MV-4-11 (cell line): ENCODE data around the gene SYT17.
"Not testable (repeated sequence)": the region's sequence is repeated elsewhere in the genome, so short reads cannot be mapped to it uniquely, and the experiment has no call there.

ENCODE experiments used
- DNase-seq: peaks from one replicate; lab custom pipeline; 2025; lab: John Stamatoyannopoulos, UW

SYT17 gene

DNA sequence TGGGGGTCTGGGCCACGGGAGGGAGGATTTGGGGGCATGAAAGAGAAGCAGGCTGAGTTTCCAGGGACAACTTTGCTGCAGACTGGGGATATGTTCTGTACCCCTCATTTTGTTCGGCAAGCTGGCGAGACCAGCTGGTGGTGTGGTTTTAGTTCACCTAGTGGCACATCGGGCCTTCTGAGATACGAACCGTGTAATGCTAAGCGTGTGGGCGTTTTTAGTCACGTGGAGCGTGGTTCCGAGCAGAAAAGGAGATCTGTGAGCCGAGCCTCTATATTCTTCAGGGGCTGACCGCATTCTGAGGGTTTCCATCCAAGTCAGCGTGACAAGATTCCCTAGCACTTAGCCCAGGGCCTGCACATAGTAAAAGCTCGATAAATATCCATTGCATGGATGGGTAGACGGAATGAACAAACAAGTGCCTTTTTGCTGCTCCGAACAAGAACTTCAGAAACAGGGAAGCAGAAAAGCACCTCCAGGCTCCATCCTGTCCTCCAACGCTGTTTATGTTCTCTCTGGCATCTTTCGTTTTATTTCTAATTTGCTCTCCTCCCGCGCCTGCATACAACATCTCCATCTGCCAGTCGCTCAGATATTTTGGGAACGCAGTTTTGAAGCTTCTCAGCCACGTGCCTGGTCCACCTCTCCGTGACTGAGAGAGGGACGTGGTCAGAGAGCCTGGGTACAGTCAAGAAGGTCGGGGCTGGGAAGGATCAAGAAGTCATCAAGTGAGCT, 5.8 kb downstream of the SYT17 start:
- DNase-seq = no peak

DNA sequence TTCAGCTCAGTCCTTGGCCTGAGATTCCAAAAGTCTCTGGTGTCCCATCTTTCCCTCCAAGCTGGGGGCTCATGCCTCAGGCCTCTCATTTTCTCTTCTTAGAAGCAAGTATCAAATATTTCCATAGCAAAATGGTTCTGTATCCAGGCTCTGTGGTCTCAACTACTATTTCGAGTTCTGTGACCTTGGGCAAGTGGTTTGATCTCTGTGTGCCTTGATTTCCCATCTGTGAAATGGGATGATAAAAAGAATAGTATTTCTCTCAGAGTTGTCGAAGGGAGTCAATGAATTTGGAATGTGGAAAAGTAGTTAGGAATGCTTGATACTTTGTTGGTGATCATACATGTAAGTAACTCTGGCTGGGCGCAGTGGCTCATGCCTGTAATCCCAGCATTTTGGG, 6.4 kb downstream of the SYT17 start:
- no peak for DNase-seq

GRCh38 chr16:19175492-19176262, 7.6 kb downstream of the SYT17 start:
- DNase-seq = peak; percentile 59

DNA sequence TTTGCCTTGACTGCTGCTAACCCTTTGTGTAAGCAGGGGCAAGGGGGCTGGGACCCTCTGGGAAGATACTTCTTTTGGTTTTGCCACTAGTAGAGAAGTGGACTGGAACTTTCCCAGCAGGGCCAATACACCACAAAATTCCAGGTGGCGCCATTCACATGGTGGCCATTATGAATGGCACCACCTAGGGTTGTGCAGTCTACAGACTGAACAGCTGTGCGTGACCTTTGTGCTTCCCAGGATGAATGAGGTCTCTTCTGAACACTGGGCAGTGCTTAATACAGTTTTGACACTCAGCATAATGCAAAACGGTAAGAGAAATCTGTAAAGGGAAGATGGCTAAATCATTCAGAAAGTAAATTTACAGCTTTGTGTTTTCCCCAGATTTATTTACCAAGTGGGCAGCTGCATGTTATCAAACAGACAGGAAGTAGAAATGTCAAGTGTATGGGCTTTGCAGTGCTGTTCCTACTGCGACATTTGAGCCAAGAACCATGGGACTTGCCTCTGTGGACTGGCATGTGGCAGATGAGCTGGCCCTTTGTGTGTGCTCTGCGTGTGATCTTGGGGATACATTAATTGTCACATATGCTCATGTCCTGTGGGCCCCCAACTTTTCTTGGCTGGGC, 9.2 kb downstream of the SYT17 start:
- no peak for DNase-seq

DNA sequence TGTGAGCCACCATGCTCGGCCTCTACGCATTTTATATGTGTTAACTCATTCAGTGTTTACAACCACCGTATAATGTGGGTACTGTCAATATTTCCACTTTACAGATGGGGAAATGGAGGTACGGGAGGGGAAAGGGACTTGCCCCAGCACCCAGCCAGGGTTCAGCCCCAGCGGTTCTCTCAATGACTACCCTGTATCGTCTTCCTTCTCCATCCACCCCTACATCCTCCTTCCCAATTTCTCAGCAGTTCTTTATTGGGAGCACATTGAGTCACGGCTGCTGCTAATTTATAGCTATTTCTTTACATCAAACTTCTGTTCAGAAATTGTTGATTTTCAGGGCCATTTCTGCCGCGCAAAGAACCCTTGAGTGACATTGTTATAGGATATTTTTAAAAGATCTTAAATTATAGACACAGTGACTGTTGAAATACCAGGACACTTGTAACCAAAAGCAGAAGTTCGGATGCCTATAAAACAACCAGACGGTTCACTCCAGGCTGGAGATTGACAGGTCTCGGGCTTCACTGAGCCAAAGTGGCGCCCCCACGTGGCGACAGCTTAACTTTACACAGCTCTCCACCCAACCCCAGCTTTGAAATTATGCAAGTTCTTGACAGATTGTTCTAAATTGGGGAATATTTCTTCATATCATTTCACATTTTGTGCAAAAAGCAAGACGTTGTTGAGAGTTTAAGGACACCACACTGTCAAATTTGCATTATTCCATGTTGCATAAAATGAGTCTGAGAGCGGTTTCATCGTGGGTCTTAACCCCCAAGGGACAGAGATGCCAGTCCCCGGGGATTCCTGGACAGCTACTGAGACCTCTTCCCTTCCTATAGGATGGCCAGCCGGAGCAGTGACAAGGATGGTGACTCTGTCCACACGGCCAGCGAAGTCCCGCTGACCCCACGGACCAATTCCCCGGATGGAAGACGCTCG, 11.8 kb downstream of the SYT17 start:
- DNase-seq = peak; percentile 97

DNA sequence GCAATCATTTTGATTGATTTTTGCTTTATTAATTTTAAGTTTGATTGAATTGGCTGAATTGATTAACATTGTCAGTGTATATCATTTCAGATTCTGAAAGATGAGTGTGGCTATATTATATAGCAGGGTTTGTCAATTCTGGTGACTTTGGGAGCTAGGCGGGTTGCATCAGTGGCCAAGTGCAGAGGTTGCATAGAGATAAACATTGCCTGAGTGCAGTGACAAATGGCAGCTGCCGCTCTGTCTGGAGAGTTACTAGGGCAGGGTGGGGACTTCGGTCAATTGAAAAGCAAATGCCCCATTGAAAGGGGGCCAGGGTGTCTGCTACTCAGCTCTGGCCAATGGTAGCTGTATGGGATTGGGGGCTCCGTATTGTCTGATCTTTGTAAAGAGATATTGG, 12.7 kb downstream of the SYT17 start:
- DNase-seq = no peak

DNA sequence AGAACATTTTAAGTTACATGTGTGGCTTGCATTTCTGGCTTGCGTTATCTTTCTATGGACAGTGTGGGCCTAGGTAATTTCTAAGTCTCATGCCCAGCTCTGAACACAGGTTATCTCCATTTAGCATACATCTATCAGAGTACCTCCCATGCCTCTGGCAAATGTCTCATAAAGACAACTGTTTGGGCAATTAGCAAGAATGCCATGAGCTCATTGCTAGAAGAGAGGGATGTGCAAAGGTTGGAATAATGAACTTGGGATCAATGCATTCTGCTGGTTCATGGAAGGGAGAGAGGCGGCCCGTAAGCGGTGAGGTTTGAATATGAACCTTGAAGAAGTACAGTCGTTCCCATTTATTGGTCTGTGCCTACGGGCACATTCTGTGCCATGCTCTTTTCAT, 14.4 kb downstream of the SYT17 start:
- DNase-seq = no peak

- DNase-seq = no peak
Observed at GRCh38 chr16:19183187-19183586, 15.1 kb downstream of the SYT17 start.

DNA sequence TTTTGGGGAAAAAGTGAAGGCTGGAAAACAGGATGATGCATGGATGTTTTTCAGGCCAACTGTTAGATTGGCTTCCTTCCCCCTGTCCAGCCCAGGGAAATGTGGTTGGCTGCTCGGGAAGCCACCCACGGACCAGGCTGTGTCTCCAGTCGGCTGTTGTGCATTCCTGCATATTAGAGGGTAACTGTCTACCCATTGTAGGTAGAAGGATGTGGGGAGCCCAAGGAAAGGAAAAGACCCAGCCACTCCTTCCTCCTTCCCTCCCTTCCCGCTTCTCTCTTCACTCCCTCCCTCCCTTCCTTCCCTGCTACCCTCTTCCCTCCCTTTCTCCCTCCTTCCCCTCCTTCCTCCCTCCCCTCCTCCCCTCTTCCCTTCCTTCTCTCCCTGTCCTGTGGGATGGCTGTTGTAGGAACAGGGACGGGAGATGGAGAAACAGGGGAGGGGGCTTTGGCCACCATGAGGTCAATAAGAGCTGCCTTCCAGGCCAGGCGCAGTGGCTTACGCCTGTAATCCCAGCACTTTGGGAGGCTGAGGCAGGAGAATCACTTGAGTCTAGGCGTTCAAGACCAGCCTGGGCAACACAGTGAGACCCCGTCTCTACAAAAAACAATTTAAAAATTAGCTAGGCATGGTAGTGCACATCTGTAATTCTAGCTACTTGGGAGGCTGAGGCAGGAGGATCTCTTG, 16.9 kb downstream of the SYT17 start:
- no peak for DNase-seq

DNA sequence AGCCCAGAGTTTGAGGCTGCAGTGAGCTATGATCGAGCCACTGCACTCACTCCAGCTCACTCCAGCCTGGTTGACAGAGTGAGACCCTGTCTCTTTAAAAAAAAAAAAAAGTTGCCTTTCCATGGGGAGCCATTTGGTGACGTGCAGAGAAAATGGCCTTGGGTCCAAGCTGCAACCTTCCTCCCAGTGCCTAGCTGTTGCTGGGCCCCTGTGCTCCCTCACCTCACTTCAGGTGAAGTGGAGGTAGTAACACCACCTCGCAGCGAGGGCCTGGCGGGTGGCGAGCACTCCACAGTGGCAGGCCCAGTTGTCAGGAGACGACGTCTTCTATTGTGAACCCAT, 17.4 kb downstream of the SYT17 start:
- DNase-seq = no peak

- DNase-seq = no peak
Observed at GRCh38 chr16:19186408-19186807, 18.4 kb downstream of the SYT17 start.

DNA sequence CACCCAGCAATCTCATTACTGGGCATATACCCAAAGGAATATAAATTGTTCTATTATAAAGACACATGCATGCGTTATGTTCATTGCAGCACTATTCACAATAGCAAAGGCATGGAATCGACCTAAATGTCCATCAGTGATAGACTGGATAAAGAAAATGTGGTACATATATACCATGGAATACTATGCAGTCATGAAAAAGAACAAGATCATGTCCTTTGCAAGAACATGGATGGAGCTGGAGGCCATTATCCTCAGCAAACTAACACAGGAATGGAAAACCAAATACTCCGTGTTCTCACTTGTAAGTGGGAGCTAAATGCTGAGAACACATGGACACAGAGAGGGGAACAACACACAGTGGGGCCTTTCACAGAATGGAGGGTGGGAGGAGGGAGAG, 19.9 kb downstream of the SYT17 start:
- not testable (repeated sequence) for DNase-seq

DNA sequence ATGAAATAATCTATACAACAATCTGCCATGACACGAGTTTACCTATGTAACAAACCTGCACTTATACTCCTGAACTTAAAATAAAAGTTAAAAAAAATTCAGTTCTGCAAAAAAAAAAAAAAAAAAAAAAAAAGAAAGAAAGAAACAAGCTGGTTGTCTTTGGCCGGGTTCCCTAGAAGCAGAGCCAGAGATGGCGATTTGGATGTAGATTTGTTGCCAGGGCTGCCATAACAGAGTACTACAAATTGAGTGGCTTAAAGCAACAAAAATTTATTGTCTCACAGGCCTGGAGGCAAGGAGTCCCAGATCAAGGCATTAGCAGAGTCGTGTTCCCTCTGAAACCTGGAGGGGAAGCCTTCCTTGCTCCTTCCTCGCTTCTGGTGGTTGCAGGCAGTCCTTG, 20.4 kb downstream of the SYT17 start:
- no peak for DNase-seq

- no peak for DNase-seq
Observed at GRCh38 chr16:19192865-19193264, 24.8 kb downstream of the SYT17 start.

DNA sequence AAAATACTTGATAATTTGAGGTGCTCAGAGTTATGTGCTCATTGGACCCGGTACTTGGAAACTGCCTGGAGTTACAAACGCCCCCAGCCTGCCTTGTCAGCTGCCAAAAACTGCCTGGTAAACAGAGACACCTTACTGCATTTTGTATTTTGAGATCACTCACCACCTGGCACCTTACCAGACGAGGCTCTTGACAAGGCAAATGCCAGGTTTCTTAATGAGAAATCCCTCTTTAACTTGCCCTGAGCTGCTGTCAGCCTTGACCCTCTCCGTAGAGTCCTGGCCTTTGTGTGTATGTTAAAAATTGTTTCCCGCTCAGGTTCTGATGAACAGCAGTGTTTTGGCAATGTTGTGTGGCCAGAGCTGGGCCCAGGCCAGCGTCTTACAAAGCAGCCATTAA, 28.8 kb downstream of the SYT17 start:
- no peak for DNase-seq

- DNase-seq = no peak
Observed at GRCh38 chr16:19203374-19203966, 35.4 kb downstream of the SYT17 start.

DNA sequence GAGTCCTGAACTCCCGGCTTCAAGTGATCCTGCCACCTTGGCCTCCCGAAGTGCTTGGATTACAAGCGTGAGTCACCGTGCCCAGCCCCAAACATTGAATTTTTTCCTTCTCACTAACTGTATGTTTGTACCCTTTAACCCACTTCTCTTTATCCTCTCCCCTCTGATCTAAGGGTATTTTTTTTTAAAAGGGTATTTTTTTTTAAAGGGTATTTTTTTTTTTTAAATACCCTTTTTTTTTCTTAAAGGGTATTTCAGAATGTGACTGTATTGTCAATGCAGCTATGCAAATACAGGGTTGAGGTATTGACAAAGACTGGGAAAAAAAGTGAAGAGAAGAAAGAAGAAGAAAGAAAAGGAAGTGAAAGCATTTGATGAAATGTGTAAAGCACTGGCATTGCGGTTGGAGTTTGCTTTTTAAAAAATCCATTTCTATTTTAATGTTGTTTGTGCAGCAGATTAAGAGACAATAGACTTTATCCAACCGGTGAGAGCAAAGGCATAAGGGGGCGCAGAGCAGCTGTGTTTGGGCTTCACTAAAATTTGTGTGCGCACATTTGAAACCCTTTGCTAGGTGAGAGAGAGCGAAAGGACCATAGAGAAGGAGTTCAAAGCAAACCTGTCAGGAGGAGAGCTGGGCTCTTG, 42.4 kb downstream of the SYT17 start:
- DNase-seq = peak; percentile 93

- peak; percentile 66 for DNase-seq
Observed at GRCh38 chr16:19210968-19211367, 42.9 kb downstream of the SYT17 start.

- no peak for DNase-seq
Observed at GRCh38 chr16:19212059-19212458, 44.0 kb downstream of the SYT17 start.

DNA sequence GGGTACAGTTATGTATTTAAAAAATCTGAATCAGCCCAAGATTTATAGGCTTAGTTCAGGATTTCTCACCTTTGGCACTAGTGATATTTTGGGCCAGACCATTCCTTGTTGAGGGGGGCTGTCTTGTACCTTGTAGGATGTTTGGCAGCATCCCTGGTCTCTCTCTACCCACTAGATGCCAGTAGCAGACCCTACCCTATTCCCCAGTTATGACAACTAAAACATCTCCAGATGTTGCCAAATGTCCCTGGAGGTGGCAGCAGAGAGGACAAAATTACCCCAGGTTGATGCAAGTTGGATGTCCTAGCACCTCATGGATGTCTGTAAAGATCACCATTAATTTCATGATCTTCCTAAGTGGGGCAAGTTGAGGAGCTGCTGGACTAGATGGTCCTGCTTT, 45.8 kb downstream of the SYT17 start:
- DNase-seq = no peak

DNA sequence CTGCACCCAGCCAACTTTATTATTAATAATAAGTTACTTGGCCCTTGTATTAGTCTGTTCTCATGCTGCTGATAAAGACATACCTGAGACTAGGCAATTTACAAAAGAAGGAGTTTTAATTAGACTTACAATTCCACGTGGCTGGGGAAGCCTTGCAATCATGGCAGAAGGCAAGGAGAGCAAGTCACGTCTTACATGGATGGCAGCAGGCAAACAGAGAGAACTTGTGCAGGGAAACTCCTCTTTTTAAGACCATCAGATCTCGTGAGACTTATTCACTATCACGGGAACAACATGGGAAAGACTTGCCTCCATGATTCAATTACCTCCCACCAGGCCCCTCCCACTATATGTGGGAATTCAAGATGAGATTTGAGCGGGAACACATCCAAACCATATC, 47.7 kb downstream of the SYT17 start:
- DNase-seq = no peak
